Astrocyte of the cerebellum (primary cell): ENCODE measurements around the gene SLC17A1.
"Not testable (repeated sequence)": the region's sequence is repeated elsewhere in the genome, so short reads cannot be mapped to it uniquely, and the experiment has no call there.

Experiments used
- DNase-seq: peaks from one replicate; pipeline ENCODE4 v3.0.0-alpha.2; 2011; ENCODE audit warnings: low read depth
- H3K4me3 ChIP-seq: 2 replicates; pipeline ENCODE4 v1.5.1; 2011; ENCODE audit warnings: mild to moderate bottlenecking, low read depth, low read length, moderate library complexity
- in situ Hi-C: cut with HindIII; loops from 2 replicates; pipeline ENCODE4 v1.10.0; 2017; ENCODE audit warnings: low sequenced_read_pairs
- TF ChIP-seq, protein P1 (sequence below): IDR thresholded peaks from 2 replicates; pipeline ENCODE4 v1.5.1; 2012; ENCODE audit warnings: low read length, low read depth, moderate library complexity, mild to moderate bottlenecking; ENCODE audit errors: missing control alignments

SLC17A1 gene

DNA sequence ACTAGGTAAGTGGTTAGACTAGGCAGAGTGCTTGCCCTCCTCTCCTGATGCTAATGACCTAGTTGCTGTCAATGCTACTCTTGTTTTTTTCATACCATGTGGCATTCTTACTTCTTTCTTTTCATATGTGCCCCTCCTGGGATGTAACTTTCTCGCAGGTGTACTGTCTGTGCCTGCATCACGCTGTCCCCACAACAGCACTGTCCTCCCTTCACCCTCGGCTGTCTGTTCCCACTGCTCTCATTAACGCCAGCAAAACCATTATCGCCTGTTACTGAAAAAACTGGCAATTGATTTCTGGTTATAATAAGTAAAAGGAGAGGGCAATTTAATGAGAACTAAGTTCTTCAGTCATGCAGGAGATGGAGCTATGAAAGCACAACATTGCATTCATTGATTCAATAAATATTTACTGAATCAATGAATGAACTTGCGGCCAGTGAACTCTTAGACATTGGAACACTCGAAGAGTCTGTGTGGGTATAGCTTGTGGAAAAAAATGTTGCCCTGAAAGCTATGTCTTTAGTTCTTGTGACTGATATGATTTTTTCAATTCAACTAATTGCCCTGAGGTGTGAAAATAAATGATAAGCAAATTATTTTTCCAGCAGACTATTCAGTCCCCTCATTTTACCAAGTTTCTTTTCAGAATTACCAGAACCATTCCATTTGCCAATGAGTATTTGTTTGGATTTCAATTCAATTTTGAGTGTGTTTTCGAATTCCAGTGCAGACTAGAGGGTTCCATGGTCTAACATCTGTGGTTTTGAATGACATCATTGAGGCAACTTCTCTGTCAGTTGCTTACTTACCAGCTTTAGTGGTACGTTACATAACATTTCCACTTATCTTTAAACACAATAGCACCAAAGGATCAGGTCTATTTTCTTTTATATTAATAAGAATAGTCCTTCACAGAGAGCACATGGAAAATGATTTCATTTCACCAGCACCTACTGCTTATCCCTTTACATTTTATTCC is 75.2 kb downstream of the SLC17A1 start:
- in situ Hi-C loops, result no loop called here
- TF ChIP-seq, protein P1, sequence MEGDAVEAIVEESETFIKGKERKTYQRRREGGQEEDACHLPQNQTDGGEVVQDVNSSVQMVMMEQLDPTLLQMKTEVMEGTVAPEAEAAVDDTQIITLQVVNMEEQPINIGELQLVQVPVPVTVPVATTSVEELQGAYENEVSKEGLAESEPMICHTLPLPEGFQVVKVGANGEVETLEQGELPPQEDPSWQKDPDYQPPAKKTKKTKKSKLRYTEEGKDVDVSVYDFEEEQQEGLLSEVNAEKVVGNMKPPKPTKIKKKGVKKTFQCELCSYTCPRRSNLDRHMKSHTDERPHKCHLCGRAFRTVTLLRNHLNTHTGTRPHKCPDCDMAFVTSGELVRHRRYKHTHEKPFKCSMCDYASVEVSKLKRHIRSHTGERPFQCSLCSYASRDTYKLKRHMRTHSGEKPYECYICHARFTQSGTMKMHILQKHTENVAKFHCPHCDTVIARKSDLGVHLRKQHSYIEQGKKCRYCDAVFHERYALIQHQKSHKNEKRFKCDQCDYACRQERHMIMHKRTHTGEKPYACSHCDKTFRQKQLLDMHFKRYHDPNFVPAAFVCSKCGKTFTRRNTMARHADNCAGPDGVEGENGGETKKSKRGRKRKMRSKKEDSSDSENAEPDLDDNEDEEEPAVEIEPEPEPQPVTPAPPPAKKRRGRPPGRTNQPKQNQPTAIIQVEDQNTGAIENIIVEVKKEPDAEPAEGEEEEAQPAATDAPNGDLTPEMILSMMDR, result no peak
- no peak overlapping the region for H3K4me3 ChIP-seq
- no peak for DNase-seq

DNA sequence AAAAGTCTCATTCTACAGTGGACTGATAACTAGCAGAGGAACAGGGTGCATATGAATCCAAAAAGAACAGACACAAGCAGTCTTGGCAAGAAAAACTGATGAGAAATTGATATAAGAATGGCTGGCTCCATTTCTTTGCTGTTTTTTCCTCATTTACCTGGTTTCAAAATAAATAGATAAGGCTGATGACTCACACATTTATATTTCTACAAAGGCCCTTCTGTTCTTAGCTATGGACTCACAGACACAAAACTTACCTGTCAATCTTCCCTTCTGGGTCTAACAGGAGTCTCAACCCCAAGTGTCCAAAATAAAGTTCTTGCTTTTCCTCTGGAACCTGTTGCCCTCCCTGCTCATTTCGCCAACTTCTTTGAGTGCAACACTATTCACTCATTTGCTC is 76.4 kb downstream of the SLC17A1 start:
- TF ChIP-seq, protein P1, result no peak
- in situ Hi-C loops, result no loop called here
- DNase-seq, result no peak
- no peak overlapping the region for H3K4me3 ChIP-seq

DNA sequence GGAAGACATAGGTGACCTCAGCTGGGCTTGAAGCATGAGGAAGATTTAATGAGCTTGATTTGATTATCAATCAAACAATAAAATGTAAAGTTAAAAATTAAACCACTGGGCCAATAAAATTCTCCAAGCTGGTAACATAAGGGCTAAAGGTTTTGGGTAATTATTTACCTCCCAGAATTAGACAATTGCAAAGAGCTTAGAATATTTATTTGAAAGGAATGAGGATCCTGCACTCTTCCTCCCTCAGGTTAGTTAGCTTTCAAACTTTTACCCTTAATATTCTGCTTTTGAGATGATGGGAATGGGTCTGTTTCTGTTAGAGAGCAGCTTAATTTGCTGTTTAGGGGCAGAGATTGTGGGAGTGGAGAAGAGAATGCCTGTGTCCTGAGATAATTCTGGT is 77.3 kb downstream of the SLC17A1 start, which contains the start of gene SLC17A4:
TSS of gene SLC17A4 (plus strand) at position 208 of the 400 bp plus-strand sequence. CDS start 7,221 bp downstream, outside the sequence.
- DNase-seq, result no peak
- TF ChIP-seq, protein P1, result no peak
- H3K4me3 ChIP-seq, result no peak within 1 kb of the TSS
- in situ Hi-C loops, result no loop called here

DNA sequence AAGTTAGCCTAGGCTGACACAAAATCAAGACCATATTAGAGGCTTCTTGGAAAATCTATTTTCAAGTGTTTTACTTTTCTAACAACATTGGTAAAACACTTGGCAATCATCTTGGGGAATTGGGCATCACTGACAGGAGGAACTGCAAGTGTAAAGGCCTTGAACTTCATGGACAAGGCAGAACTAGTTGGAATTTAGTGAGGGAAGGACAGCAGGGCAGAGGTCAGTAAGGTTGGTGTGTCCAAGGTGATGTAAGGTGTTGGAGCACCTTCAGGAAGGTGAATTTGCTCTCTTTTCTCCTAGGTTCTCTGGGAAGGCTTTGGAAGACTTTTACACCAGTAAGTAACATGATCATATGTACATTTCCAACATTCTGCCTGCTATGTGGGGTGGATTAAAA is 78.8 kb downstream of the SLC17A1 start:
- in situ Hi-C loops, result no loop called here
- DNase-seq, result no peak
- TF ChIP-seq, protein P1, result no peak
- no peak overlapping the region for H3K4me3 ChIP-seq

DNA sequence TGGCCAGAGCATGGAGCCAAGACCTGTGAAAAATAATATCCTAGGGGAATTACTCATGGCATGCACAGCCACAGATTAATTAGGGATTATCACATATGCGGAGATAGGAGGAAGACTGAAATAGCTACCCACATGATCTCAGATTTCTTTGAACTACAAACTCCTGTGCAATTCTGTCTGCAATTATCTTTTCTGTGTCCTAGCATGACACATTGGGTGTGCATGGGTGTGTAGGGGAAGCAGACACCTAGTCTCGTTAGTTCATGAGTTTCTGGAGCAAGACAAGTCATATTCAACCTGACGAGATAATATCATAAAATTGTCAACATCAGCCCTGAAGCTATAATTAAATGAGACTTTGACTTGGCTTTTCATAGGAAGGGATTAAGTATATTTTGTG is 80.9 kb downstream of the SLC17A1 start:
- TF ChIP-seq, protein P1, result no peak
- no peak for DNase-seq
- in situ Hi-C loops, result no loop called here
- no peak overlapping the region for H3K4me3 ChIP-seq

DNA sequence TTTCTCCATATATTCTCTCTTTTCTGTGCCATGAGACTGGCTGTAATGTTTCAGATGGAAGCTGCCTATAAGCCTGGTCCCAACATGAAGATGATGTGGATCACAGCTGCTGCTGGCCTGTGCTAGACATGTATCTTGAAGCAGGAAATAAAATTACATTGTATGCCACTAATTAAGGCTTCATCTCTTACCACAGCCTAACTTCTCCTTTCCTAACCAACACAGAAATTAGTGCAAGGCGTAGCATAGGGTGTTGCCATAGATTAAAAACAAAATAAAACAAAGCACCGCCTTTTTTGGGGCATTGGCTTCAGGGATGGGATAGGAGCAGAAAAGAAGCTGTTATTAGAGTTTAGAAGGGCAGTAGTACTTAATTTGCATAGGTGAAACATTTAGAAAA is 82.0 kb downstream of the SLC17A1 start:
- in situ Hi-C loops, result no loop called here
- no peak for DNase-seq
- H3K4me3 ChIP-seq, result no peak overlapping the region
- TF ChIP-seq, protein P1, result no peak

DNA sequence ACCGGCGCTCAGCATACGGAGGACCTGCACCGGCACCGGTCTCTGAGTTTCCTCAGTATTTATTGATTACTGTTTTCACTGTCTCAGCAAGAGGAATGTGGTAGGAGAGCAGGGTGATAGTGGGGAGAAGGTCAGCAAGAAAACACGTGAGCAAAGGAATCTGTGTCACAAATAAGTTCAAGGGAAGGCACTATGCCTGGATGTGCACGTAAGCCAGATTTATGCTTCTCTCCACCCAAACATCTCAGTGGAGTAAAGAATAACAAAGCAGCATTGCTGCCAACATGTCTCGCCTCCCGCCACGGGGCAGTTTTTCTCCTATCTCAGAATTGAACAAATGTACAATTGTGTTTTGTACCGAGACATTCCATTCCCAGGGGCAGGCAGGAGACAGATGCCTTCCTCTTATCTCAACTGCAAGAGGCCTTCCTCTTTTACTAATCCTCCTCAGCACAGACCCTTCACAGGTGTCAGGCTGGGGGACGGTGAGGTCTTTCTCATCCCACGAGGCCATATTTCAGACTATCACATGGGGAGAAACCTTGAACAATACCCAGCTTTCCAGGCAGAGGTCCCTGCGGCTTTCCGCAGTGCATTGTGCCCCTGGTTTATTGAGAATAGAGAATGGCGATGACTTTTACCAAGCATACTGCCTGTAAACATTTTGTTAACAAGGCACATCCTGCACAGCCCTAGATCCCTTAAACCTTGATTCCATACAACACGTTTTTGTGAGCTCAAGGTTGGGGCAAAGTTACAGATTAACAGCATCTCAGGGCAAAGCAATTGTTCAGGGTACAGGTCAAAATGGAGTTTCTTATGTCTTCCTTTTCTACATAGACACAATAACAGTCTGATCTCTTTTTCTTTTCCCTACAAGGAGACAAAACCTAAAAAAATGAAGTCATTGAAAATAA is 83.0 kb downstream of the SLC17A1 start:
- DNase-seq, H3K4me3 ChIP-seq, in situ Hi-C loops: not testable (repeated sequence)
